Stomach (tissue), 9 donors: Measurements from ENCODE around the gene TSHZ2. TPM values are rescaled to one million over a fixed set of nuclear protein-coding genes. Genes with fewer than 3 reads are reported as not detected.
A peak's percentile ranks its signal among the peaks of the same experiment; 100 is the strongest.

Experiments used
- DNase-seq, 2 donors: peaks; one replicate each; pipeline versions ENCODE4 v3.0.0 to v3.0.0-alpha.2; 2013 to 2019
- H3K27ac ChIP-seq, 5 donors: fragments of 200-600 bp in 4 of 5; sonication (generic) in 4 of 5; one replicate each; pipeline ENCODE4 v1.5.1; 2013 to 2019; ENCODE audit warnings: mild to moderate bottlenecking in 1 of 5, moderate library complexity in 1 of 5
- H3K27me3 ChIP-seq, 3 donors: fragments of 200-600 bp; sonication (generic); one replicate each; pipeline ENCODE4 v1.5.1; 2017 to 2019; ENCODE audit warnings: mixed run types in 1 of 3
- H3K36me3 ChIP-seq, 4 donors: fragments of 200-600 bp; sonication (generic); 1 replicate in 3 of 4; 2 replicates in 1 of 4; pipeline ENCODE4 v1.5.1; 2016 to 2019
- H3K4me1 ChIP-seq, 4 donors: fragments of 200-600 bp; sonication (generic); one replicate each; pipeline ENCODE4 v1.5.1; 2016 to 2019
- H3K4me3 ChIP-seq, 4 donors: fragments of 200-600 bp; sonication (generic) in 3 of 4; one replicate each; pipeline ENCODE4 v1.5.1; 2016 to 2019; ENCODE audit warnings: mild to moderate bottlenecking in 1 of 4
- H3K9me3 ChIP-seq, 4 donors: fragments of 200-600 bp; sonication (generic); one replicate each; pipeline ENCODE4 v1.5.1; 2016 to 2019
- CTCF ChIP-seq, 7 experiments: fragments of 450-650 bp in 4 of 7; fragments of 200-600 bp in 3 of 7; sonication (generic) in 3 of 7; IDR thresholded peaks; one replicate each; pipeline ENCODE4 v1.5.1; 2016 to 2019; ENCODE audit warnings: antibody characterized with exemption in 7 of 7, control low read depth in 2 of 7, mild to moderate bottlenecking in 1 of 7
- EP300 ChIP-seq: sonication (generic); formaldehyde crosslinking; IDR thresholded peaks from one replicate; pipeline ENCODE4 v1.6.1; 2017; ENCODE audit warnings: antibody characterized with exemption
- POLR2A ChIP-seq, 4 donors: fragments of 450-650 bp; IDR thresholded peaks; one replicate each; pipeline ENCODE4 v1.6.1; 2016; ENCODE audit warnings: antibody characterized with exemption in 4 of 4, control low read depth in 2 of 4, mild to moderate bottlenecking in 1 of 4, moderate library complexity in 1 of 4
- POLR2AphosphoS5 ChIP-seq, 3 donors: sonication (generic); formaldehyde crosslinking; IDR thresholded peaks; one replicate each; pipeline ENCODE4 v1.6.1; 2016; ENCODE audit warnings: antibody characterized with exemption in 3 of 3
- WGBS, 5 donors: extraction: QIAGEN DNeasy Blood & Tissue Kit in 3 of 5; methylation state at CpG; one replicate each; pipeline versions ENCODE4 v1.1.5 to v1.1.7; 2013 to 2018; 5-methylcytosine and 5-hydroxymethylcytosine counted together
- intact Hi-C: fragments of 100-400 bp; cut with DNase I; formaldehyde crosslinking; loops from one replicate; pipeline ENCODE4 v1.15.1; 2023; ENCODE audit warnings: low total_unique reads
- polyA plus RNA-seq, 3 donors: library from polyadenylated mRNA; stranded (reverse); fragments of 200-250 nt; gene quantifications; one replicate each; pipeline ENCODE4 v1.2.3, GENCODE V29; 2013
- total RNA-seq, 5 donors: library from RNA; depleted of rRNA; stranded (reverse); fragments of >200 nt; gene quantifications; one replicate each; pipeline versions ENCODE4 v1.1.0 to v1.2.3, GENCODE V29; 2014 to 2016
- donor health status: healthy with polysubstance abuse.
- donor health status: Bipolar disorder and iron deficiency.
- donor health status: healthy.

Gene TSHZ2
- total and polyA plus RNA-seq, 8 donors: 2.9 to 20.5 (median 5.8) TPM

GRCh38 chr20:53329781-53330180 lies 357.6 kb downstream of the TSHZ2 start:
- Histone ChIP-seq H3K4me3 (no peak overlapping the region), H3K4me1 (peaks cover 0 to 24% (median 8%) of the 10 kb centered on the region in 4 donors), H3K9me3 (no peaks in the 10 kb centered on the region), H3K36me3 (no peaks in the 10 kb centered on the region), H3K27ac (no peak overlapping the region), H3K27me3 (no peaks in the 10 kb centered on the region)
- TF ChIP-seq POLR2A (IDR thresholded peaks at IDR 0.05) (no peak), POLR2AphosphoS5 (IDR thresholded peaks at IDR 0.05) (no peak), EP300 (no peak), CTCF (IDR thresholded peaks at IDR 0.05) (no peak)
- intact Hi-C loops: no loop called here
- WGBS, 5 donors: 24 to 45% (median 28%) methylated on average over 1 of the region's 1 CpG
- no peak for DNase-seq

GRCh38 chr20:53330601-53331140 lies 358.5 kb downstream of the TSHZ2 start:
- WGBS, 5 donors: 59 to 69% (median 63%) methylated on average over 6 of the region's 6 CpGs

GRCh38 chr20:53331151-53331973 lies 359.2 kb downstream of the TSHZ2 start:
- DNase-seq: peak in 1 of 2 donors; percentile 58
- H3K4me3 ChIP-seq: no peak overlapping the region
- no peak for TF ChIP-seq POLR2AphosphoS5 (IDR thresholded peaks at IDR 0.05)
- TF ChIP-seq CTCF (IDR thresholded peaks at IDR 0.05): no peak
- TF ChIP-seq POLR2A (IDR thresholded peaks at IDR 0.05): no peak
- no peak for TF ChIP-seq EP300
- H3K27ac ChIP-seq: peak overlapping the region in 1 of 5 donors; percentile 41
- 50 to 66% (median 62%) methylated on average over 12 of the region's 12 CpGs for WGBS, 5 donors
- H3K9me3 ChIP-seq: no peaks in the 10 kb centered on the region
- intact Hi-C loops: no loop called here
- no peaks in the 10 kb centered on the region for H3K36me3 ChIP-seq
- no peaks in the 10 kb centered on the region for H3K27me3 ChIP-seq
- peaks cover 0 to 32% (median 10%) of the 10 kb centered on the region in 4 donors for H3K4me1 ChIP-seq

More at GRCh38 chr20:53330601-53331140, 358.5 kb downstream of the TSHZ2 start:
- Histone ChIP-seq H3K4me3 (no peak overlapping the region), H3K27me3 (no peaks in the 10 kb centered on the region), H3K27ac (peak overlapping the region in 1 of 5 donors; percentile 41), H3K4me1 (peaks cover 0 to 25% (median 9%) of the 10 kb centered on the region in 4 donors), H3K36me3 (no peaks in the 10 kb centered on the region), H3K9me3 (no peaks in the 10 kb centered on the region)
- no peak for TF ChIP-seq EP300
- TF ChIP-seq CTCF (IDR thresholded peaks at IDR 0.05): no peak
- TF ChIP-seq POLR2A (IDR thresholded peaks at IDR 0.05): no peak
- no peak for TF ChIP-seq POLR2AphosphoS5 (IDR thresholded peaks at IDR 0.05)
- peak in 1 of 2 donors; percentile 70 for DNase-seq
- intact Hi-C loops: no loop called here

GRCh38 chr20:53332022-53332837 lies 360.1 kb downstream of the TSHZ2 start:
- intact Hi-C loops: no loop called here
- TF ChIP-seq POLR2AphosphoS5 (IDR thresholded peaks at IDR 0.05): no peak
- no peak for TF ChIP-seq EP300
- no peak for TF ChIP-seq CTCF (IDR thresholded peaks at IDR 0.05)
- TF ChIP-seq POLR2A (IDR thresholded peaks at IDR 0.05): no peak
- DNase-seq: no peak
- H3K4me1 ChIP-seq: peaks cover 0 to 33% (median 13%) of the 10 kb centered on the region in 4 donors
- no peaks in the 10 kb centered on the region for H3K36me3 ChIP-seq
- H3K27ac ChIP-seq: no peak overlapping the region
- H3K4me3 ChIP-seq: no peak overlapping the region
- WGBS, 5 donors: 91 to 94% (median 92%) methylated on average over 9 of the region's 9 CpGs
- no peaks in the 10 kb centered on the region for H3K27me3 ChIP-seq
- no peaks in the 10 kb centered on the region for H3K9me3 ChIP-seq
